GM23248 (cell line): Measurements from ENCODE around the gene BMPR1B. TPM values are rescaled to one million over a fixed set of nuclear protein-coding genes. Genes with fewer than 3 reads are reported as not detected.

Source experiments
- DNase-seq: peaks from one replicate; pipeline ENCODE4 v3.0.0-alpha.2; 2015
- H2AFZ ChIP-seq: fragments of 200-600 bp; sonication (generic); 2 replicates; pipeline ENCODE4 v1.6.1; 2016; ENCODE audit warnings: antibody characterized with exemption
- H3F3A ChIP-seq: fragments of 200-600 bp; sonication (generic); 2 replicates; pipeline ENCODE4 v1.6.1; 2016; ENCODE audit warnings: mild to moderate bottlenecking, antibody characterized with exemption, mixed run types; ENCODE audit not compliant: insufficient read depth
- H3K27ac ChIP-seq: fragments of 200-600 bp; sonication (generic); 2 replicates; pipeline ENCODE4 v1.5.1; 2016; ENCODE audit warnings: mild to moderate bottlenecking
- H3K27me3 ChIP-seq: fragments of 200-600 bp; sonication (generic); replicated peaks from 2 replicates; pipeline ENCODE4 v1.6.1; 2016; ENCODE audit warnings: mild to moderate bottlenecking; ENCODE audit not compliant: insufficient read depth
- H3K36me3 ChIP-seq: fragments of 200-600 bp; sonication (generic); 2 replicates; pipeline ENCODE4 v1.6.1; 2016; ENCODE audit warnings: low read depth, mild to moderate bottlenecking
- H3K4me1 ChIP-seq: fragments of 200-600 bp; sonication (generic); 2 replicates; pipeline ENCODE4 v1.6.1; 2016; ENCODE audit warnings: mild to moderate bottlenecking; ENCODE audit not compliant: insufficient read depth
- H3K4me2 ChIP-seq: fragments of 200-600 bp; sonication (generic); one replicate; pipeline ENCODE4 v1.6.1; 2016; ENCODE audit warnings: mild to moderate bottlenecking; ENCODE audit not compliant: unreplicated experiment
- H3K4me3 ChIP-seq: fragments of 200-600 bp; sonication (generic); 2 replicates; pipeline ENCODE4 v1.5.1; 2016; ENCODE audit warnings: mild to moderate bottlenecking
- H3K79me2 ChIP-seq: fragments of 200-600 bp; sonication (generic); 2 replicates; pipeline ENCODE4 v1.6.1; 2016; ENCODE audit warnings: mild to moderate bottlenecking; ENCODE audit not compliant: insufficient read depth
- H3K9ac ChIP-seq: fragments of 200-600 bp; sonication (generic); 2 replicates; pipeline ENCODE4 v1.6.1; 2016; ENCODE audit warnings: mild to moderate bottlenecking
- H3K9me2 ChIP-seq: fragments of 200-600 bp; sonication (generic); 2 replicates; pipeline ENCODE4 v1.6.1; 2016; ENCODE audit warnings: mixed run types, mild to moderate bottlenecking, moderate library complexity; ENCODE audit not compliant: insufficient read depth
- H3K9me3 ChIP-seq: fragments of 200-600 bp; sonication (generic); one replicate; pipeline ENCODE4 v1.6.1; 2017; ENCODE audit warnings: low read depth
- H4K20me1 ChIP-seq: fragments of 200-600 bp; sonication (generic); 2 replicates; pipeline ENCODE4 v1.6.0; 2016; ENCODE audit not compliant: insufficient read depth
- EZH2 ChIP-seq: fragments of 200-600 bp; sonication (generic); IDR thresholded peaks from 2 replicates; pipeline ENCODE4 v1.6.1; 2018; ENCODE audit warnings: antibody characterized with exemption, mild to moderate bottlenecking; ENCODE audit not compliant: insufficient read depth, poor library complexity, severe bottlenecking
- EZH2phosphoT487 ChIP-seq: fragments of 200-600 bp; sonication (generic); IDR thresholded peaks from 2 replicates; pipeline ENCODE4 v1.6.1; 2018; ENCODE audit warnings: antibody characterized with exemption, moderate library complexity, mild to moderate bottlenecking, low read depth; ENCODE audit not compliant: insufficient read depth
- WGBS, 2 experiments: methylation state at CpG; one replicate each; pipeline ENCODE4 v1.1.6; 2015 to 2017; ENCODE audit warnings: low lambda C conversion rate in 2 of 2, low coverage in 1 of 2; ENCODE audit errors: missing lambda C conversion rate in 2 of 2; 5-methylcytosine and 5-hydroxymethylcytosine counted together
- in situ Hi-C: fragments of 300-500 bp; cut with MboI; formaldehyde crosslinking; loops from 2 replicates; pipeline ENCODE4 v1.15.0; 2020
- polyA plus RNA-seq: library from polyadenylated mRNA; unstranded; fragments of >200 nt; fragmentation: Nextera tagmentation; extraction: Ambion mirVana; gene quantifications from 2 replicates; pipeline ENCODE4 v1.2.1, GENCODE V29; 2016
- total RNA-seq: library from RNA; depleted of rRNA; stranded (reverse); fragments of >200 nt; shearing (Covaris generic); gene quantifications from 2 replicates; pipeline ENCODE4 v1.2.3, GENCODE V29; 2014

The BMPR1B gene
- total and polyA plus RNA-seq, 2 experiments from 2014 or later, result 0.60 to 0.76 TPM

DNA sequence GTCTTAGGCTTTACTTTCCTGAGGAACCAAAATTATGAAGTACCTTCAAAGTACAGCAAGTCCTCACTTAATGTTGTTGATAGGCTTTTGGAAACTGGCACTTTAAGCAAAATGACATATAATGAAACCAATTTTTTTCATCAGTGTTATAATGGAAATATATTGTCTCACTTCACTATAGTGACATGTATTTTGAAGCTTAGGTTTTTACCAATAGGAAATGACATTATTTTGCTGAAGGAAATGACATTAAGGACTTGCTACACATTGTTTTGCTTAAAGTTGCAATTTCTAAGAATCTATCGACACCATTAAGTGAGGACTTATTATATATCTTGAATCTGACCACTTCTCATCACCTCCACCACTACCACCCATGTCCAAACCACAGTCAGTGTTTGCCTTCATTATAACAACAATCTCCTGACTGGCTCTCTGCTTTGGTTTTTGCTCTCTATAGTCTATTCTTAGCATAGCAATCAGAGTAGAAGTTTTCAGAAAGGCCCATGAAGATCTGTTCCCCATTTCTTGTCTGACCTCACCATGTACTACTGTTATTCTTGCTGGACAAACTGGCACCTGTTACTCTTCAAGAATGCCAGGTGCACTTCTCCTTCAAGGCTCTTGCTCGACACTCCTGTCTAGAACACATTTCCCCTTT is 311.2 kb downstream of the BMPR1B start:
- Histone ChIP-seq H2AFZ (no peak overlapping the region), H3F3A (no peaks in the 10 kb centered on the region), H3K9me3 (no peaks in the 10 kb centered on the region), H4K20me1 (no peaks in the 10 kb centered on the region), H3K27ac (no peak overlapping the region), H3K27me3 (no peaks in the 10 kb centered on the region), H3K9ac (no peak overlapping the region), H3K9me2 (no peaks in the 10 kb centered on the region), H3K79me2 (no peaks in the 10 kb centered on the region), H3K4me3 (no peak overlapping the region), H3K4me1 (no peaks in the 10 kb centered on the region), H3K36me3 (no peaks in the 10 kb centered on the region), H3K4me2 (no peak overlapping the region)
- 51 to 82% methylated on average over 2 of the region's 2 CpGs for WGBS, 2 experiments
- TF ChIP-seq EZH2phosphoT487, result no peak
- no peak for TF ChIP-seq EZH2
- in situ Hi-C loops, result no loop called here
- DNase-seq, result no peak

DNA sequence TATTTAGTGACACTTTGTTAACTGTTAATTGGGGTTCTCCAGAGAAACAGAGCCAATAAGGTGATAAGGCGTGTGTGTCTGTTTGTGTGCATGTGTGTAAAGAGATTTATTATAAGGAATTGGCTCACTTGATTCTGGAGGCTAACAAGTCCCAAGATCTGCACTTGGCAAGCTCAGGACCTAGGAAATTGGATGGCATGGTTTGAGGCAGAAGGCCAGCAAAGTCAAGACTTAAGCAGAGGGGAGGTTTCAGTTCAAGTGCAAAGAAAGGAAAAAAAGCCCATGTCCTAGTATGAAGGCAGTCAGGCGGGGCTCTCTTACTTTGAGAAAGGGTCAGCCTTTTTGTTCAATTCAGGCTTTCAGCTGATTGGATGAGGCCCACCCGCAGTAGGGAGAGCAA is 314.1 kb downstream of the BMPR1B start:
- no peaks in the 10 kb centered on the region for H3K79me2 ChIP-seq
- H3K9ac ChIP-seq, result no peak overlapping the region
- H3K27ac ChIP-seq, result no peak overlapping the region
- no peak overlapping the region for H3K4me2 ChIP-seq
- no peak for DNase-seq
- H3K4me1 ChIP-seq, result no peaks in the 10 kb centered on the region
- H3K36me3 ChIP-seq, result no peaks in the 10 kb centered on the region
- in situ Hi-C loops, result no loop called here
- H3K9me3 ChIP-seq, result no peaks in the 10 kb centered on the region
- no peaks in the 10 kb centered on the region for H3K9me2 ChIP-seq
- H3F3A ChIP-seq, result no peaks in the 10 kb centered on the region
- TF ChIP-seq EZH2 (no peak), EZH2phosphoT487 (no peak)
- no peak overlapping the region for H3K4me3 ChIP-seq
- H4K20me1 ChIP-seq, result no peaks in the 10 kb centered on the region
- H2AFZ ChIP-seq, result no peak overlapping the region
- 81 to 84% methylated on average over 3 of the region's 3 CpGs for WGBS, 2 experiments
- H3K27me3 ChIP-seq, result no peaks in the 10 kb centered on the region

DNA sequence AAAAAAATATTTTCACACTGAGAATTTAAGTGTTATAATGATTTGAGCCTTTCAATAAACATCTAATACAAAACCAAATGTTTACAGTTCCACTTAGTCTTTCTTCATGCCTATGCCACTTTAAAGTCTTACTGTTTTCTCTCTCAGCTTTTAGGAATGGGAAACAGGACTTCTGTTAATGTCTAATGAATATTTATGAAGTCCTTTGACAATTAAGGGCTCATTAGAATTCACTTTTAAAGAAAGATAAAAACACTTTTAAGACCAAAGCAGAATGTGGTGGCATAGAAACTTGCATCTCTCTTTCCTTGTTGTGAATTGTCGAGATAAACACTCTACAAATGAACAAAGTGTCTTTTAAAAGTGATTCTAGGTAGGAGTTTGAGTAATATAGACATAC is 315.9 kb downstream of the BMPR1B start:
- in situ Hi-C loops, result no loop called here
- H3K79me2 ChIP-seq, result no peaks in the 10 kb centered on the region
- H3K9me3 ChIP-seq, result no peaks in the 10 kb centered on the region
- H4K20me1 ChIP-seq, result no peaks in the 10 kb centered on the region
- no peak for TF ChIP-seq EZH2phosphoT487
- no peak for TF ChIP-seq EZH2
- 64 to 81% methylated on average over 1 of the region's 1 CpG for WGBS, 2 experiments
- H2AFZ ChIP-seq, result no peak overlapping the region
- H3K9me2 ChIP-seq, result no peaks in the 10 kb centered on the region
- no peak overlapping the region for H3K9ac ChIP-seq
- H3K27me3 ChIP-seq, result no peaks in the 10 kb centered on the region
- no peaks in the 10 kb centered on the region for H3K4me1 ChIP-seq
- no peaks in the 10 kb centered on the region for H3K36me3 ChIP-seq
- DNase-seq, result no peak
- no peaks in the 10 kb centered on the region for H3F3A ChIP-seq
- H3K27ac ChIP-seq, result no peak overlapping the region
- H3K4me2 ChIP-seq, result no peak overlapping the region
- no peak overlapping the region for H3K4me3 ChIP-seq

DNA sequence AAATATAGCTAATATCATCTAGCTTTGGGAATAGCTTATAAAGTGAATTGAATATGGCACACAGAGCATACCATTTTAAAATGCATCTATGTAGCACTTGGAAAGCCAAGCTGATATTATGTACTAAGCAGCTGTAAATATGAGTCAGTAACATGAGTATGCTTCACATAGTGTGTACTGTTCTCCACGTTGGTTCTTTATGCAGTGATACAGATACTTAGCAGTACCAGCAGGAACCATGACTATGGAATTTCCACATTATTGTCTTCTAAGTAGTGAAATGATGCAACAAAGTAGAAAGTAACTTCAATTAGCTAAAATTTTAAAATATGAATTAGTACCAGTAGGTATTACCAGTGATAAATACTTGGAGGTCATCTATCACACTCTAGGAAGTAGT is 320.1 kb downstream of the BMPR1B start:
- no peak overlapping the region for H3K4me2 ChIP-seq
- H3K27ac ChIP-seq, result no peak overlapping the region
- H3K9me3 ChIP-seq, result no peaks in the 10 kb centered on the region
- H3K36me3 ChIP-seq, result no peaks in the 10 kb centered on the region
- TF ChIP-seq EZH2phosphoT487 (no peak), EZH2 (no peak)
- H2AFZ ChIP-seq, result no peak overlapping the region
- 50 to 54% methylated on average over 1 of the region's 1 CpG for WGBS, 2 experiments
- in situ Hi-C loops, result no loop called here
- no peak overlapping the region for H3K9ac ChIP-seq
- no peaks in the 10 kb centered on the region for H3F3A ChIP-seq
- H3K9me2 ChIP-seq, result no peaks in the 10 kb centered on the region
- H3K4me1 ChIP-seq, result no peaks in the 10 kb centered on the region
- DNase-seq, result peak; percentile 21
- no peaks in the 10 kb centered on the region for H3K27me3 ChIP-seq
- H3K4me3 ChIP-seq, result no peak overlapping the region
- H4K20me1 ChIP-seq, result no peaks in the 10 kb centered on the region
- H3K79me2 ChIP-seq, result no peaks in the 10 kb centered on the region

DNA sequence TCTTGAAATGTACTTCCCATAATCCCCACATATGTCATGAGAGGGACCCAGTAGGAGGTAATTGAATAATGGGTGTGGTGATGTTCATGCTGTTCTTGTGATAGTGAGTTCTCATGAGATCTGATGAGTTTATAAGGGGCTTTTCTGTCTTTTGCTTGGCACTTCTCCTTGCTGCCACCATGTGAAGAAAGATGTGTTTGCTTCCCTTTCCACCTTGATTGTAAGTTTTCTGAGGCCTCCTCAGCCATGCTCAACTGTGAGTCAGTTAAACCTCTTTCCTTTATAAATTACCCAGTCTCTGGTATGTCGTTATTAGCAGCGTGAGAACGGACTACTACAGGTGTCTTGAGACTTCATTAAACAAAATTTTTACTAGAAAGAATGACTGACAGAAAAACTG is 323.2 kb downstream of the BMPR1B start:
- Histone ChIP-seq H3K4me1 (no peaks in the 10 kb centered on the region), H3K9me2 (no peaks in the 10 kb centered on the region), H3K27me3 (no peaks in the 10 kb centered on the region), H3F3A (no peaks in the 10 kb centered on the region), H3K36me3 (no peaks in the 10 kb centered on the region), H3K79me2 (no peaks in the 10 kb centered on the region), H3K27ac (no peak overlapping the region), H3K9me3 (no peaks in the 10 kb centered on the region), H3K4me3 (no peak overlapping the region), H3K9ac (no peak overlapping the region), H4K20me1 (no peaks in the 10 kb centered on the region), H2AFZ (no peak overlapping the region), H3K4me2 (no peak overlapping the region)
- DNase-seq, result no peak
- TF ChIP-seq EZH2phosphoT487 (no peak), EZH2 (no peak)
- in situ Hi-C loops, result loop anchor here (10.0 kb wide), 1 partner anchor 456 kb away; no protein-coding TSS in a partner anchor
- 84 to 94% methylated on average over 3 of the region's 3 CpGs for WGBS, 2 experiments
